GM18909 (cell line): ENCODE measurements around the gene MED15.
"Not testable (repeated sequence)": the region's sequence is repeated elsewhere in the genome, so short reads cannot be mapped to it uniquely, and the experiment has no call there.

Experiments used
- ATAC-seq: cut with Tn5 transposase; IDR thresholded peaks from one replicate; pipeline ENCODE4 v1.9.1; 2021; ENCODE audit warnings: mild to moderate bottlenecking; ENCODE audit not compliant: unreplicated experiment, poor library complexity

The MED15 gene

DNA sequence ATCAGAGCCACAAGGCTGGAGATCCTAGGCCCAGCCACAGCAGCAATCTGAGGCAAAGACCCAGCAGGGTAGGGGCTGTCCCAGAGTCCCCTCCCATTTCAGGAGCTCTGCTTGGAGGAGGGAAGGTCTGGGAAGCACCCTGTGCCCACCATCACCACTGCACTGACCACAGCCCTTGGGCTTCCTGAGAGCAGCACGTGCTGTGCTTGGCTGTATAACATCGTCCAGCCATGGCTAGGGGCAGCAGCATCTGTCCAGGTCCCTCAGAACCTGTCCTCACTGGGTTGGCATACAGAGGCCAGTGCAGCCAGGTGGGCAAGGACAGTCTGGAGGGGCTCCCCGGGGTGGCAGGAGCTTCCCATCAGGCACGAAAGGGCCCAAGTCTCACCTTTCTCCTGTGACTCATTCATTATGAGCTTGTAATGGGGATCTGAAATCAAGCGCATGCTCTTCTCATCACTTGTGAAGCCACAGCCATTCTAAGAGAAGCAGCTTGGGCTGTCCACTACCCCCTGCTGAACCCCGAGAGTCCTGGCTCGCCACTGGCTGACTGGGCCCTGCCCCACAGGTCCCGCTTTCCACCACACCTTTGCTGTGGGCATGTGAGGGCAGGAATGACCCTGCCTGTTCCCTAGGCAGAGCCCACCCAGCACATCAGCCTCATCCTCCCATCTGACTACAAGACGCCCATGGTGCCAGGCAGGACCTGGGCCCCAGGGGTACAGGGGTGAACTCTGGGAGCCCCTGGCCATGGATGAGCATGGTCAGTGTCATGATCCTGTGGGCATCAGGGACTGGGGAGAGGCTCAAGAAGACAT, 83.3 kb downstream of the MED15 start:
- no peak for ATAC-seq

DNA sequence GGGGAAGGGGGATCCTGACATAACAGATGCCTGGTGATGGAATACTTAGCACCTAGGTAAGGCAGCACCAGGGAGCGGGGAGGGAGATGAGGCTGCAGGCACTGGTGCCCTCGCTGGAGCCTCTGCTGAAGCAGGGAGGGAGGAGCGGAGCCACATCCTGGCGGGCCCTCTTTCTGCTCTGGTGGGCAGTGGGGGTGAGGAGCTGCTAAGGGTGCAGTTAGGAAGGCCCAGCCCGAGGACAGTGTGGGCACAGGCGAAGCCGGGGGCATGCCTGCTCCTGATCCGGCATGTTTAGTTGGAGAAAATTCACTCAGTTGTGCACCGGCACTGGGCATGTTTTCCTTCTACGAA, 83.9 kb downstream of the MED15 start:
- no peak for ATAC-seq

DNA sequence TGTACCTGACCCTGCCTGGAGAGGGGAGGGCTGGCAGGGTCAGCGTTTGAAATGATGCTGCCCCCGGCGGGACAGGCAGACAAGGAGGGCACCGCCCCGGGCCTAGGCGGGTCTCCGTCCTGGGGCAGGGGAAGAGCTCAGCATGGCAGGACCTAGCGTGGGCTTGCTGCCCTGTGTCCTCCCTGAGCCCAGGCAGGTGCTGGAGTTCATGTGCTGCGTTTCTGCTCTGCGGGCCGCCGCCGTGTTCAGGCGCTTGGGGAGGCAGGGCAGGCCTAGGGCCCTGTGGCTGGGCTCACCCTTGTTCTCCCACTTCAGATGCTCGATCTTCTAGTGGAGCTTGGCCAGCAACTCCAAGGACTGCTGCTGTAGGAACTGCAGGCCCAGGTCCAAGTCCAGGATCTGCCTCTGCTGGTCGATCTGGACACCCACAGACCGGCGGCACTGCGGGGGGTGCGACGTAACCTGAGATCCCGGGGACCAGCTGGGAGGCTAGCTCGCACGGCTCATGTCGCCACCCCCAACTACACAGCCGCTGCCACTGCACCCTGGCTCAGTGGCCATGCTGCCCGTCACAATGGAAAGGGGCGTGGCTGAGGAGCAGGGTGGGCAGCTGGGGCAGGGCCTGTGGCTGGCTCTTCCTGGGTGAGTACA, 84.4 kb downstream of the MED15 start:
- ATAC-seq: no peak

DNA sequence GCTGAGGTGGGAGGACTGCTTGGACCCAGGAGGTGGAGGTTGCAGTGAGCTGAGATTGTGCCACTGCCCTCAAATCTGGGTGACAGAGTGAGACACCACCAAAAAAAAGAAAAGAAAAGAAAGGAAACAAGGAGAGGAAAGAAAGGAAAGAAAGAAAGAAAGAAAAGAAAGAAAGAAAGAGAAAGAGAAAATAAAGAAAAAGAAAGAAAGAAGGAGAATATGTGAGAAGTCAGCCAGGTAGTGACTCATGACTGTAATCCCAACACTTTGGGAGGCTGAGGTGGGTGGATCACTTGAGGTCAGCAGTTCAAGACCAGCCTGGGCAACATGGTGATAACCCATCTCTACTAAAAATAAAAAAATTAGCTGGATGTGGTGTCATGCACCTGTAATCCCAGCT, 86.6 kb downstream of the MED15 start:
- ATAC-seq: not testable (repeated sequence)

DNA sequence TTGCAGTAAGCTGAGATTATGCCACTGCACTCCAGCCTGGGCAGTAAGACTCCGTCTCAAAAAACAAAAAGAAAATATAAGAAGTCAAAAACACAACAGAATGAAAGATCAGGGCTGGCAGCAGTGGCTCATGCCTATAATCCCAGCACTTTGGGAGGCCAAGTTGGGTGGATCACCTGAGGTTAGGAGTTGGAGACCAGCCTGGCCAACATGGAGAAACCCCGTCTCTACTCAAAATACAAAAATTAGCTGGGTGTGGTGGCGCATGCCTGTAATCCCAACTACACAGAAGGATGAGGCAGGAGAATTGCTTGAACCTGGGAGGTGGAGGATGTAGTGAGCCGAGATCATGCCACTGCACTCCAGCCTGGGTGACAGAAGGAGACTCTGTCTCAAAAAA, 87.1 kb downstream of the MED15 start:
- ATAC-seq: not testable (repeated sequence)

DNA sequence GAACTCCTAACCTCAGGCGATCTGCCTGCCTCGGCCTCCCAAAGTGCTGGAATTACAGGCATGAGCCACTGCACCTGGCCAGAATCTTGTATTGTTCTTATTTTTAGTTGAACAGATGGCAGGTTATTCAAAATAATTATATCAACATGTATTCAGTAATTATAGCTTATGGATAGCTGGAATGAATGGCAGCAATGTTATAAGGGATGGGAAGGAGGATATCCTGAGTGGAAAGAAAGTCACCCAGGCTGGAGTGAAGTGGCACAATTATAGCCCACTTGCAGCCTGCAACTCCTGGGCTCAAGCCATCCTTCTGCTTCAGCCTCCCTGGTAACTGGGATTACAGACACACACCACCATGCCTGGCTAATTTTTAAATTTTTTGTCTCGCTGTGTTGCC, 88.1 kb downstream of the MED15 start:
- no peak for ATAC-seq

DNA sequence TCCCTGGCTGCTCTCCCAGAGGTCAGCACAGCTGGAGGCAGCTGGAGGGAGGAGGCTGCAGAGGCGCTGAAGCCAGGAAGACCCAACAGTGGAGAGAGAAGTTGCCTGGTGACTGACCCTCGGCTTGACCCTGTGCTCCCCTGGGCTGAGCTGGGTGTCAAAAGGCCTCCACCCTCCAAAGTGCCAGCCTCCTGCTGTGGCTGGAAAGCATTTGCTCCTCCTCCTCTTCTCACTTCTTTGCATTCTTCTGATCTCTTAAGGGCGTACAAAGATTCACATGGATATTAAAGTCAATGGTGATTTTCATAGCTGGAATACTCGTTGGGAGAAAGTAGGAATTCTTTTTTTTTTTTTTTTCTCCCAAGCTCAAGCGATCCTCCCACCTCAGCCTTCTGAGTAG, 91.7 kb downstream of the MED15 start:
- no peak for ATAC-seq

DNA sequence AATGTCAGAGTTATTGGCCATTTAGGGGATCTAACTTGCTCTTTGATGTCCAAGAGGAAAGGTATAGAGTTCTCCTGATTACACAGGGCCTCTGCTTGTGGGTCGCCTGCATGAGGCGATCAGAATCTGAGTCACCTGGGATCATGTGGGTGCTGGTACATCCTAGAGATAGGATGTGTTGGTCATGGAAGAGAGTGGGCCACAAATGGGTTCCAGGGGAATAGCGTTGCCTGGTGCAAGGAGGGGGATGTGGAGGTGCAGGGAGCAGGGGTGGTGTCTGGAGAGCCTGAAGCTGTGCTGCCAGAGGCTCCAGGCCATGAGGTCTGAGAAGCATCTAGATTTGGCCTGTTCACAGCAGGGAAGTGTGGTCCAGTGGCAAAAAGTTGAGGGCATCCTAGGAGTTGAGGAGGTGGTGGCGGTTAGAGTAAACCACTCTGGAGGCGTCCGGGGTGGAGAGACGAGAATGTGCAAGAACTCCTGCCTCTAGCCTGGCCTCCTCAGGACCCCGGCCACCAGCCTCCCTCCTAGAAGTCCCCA, 92.8 kb downstream of the MED15 start:
- ATAC-seq: no peak

DNA sequence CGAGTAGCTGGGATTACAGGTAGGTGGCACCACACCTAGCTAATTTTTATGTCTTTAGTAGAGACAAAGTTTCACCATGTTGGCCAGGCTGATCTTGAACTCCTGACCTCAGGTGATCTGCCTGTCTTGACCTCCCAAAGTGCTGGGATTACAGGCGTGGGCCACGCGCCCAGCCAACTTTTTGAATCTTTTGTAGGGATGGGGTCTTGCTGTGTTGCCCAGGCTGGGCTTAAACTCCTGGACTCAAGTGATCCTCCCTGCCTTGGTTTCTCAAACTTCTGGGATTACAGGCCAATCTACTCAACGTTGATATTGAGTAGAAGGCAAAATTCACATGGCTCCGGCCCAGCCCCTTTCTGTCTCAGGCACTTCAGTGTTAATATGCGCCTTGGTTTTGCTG, 93.9 kb downstream of the MED15 start:
- ATAC-seq: no peak

DNA sequence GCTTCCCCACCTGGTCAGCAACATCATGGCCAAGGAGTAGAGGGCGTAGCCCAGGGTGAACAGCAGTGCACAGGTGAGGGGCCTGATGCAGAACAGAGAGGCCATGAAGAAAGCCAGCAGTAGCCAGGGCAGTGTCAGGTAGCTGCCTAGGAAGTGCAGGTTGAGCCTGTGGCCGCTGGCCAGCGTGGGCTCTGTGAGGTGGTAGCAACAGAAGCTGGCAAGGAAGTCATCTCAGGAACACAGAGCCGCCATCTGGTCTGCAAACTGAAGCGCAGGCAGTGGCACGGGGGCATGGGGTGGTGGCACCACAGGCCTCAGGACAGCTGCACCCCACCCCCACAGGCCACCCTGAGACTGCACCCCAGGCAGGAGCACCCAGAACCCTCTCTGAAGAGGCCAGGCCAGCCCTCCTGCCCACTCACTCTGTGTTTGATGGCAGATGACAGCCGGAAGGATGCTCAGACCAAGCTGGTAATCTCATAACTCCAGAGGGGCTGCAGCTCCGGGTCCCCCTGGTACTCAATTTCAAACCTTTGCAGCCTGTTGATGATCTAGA, 95.3 kb downstream of the MED15 start:
- ATAC-seq: no peak

DNA sequence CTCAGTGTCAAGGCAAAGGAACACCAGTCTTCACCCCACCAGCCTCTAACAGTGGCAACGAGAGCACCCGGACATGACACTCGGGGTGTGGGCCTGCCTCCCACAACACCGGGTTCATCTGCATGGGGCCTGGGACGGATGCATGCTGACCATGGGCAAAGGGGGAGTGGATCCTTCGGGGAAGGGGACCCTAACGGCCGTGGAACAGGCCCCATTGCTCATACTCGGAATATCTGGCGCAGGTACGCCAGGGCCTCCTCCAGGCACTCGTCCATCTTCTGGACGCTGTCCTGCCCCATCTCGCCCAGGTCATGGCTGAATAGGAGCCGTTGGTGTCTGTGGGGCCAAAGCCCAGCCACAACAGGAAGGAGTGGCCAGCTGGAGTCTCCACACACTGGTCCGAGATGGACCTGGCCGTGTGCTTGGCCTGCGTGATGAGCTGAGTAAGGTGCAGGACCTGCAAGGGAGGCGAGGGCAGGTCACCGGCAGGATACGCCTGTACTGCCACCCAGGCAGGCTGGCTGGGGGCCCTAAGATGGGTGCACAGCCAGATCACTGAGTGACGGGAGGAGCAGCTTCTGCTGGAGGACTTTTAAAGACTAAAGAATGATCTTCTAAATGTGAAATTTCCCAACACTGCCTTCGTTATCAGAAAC, 96.8 kb downstream of the MED15 start:
- no peak for ATAC-seq

DNA sequence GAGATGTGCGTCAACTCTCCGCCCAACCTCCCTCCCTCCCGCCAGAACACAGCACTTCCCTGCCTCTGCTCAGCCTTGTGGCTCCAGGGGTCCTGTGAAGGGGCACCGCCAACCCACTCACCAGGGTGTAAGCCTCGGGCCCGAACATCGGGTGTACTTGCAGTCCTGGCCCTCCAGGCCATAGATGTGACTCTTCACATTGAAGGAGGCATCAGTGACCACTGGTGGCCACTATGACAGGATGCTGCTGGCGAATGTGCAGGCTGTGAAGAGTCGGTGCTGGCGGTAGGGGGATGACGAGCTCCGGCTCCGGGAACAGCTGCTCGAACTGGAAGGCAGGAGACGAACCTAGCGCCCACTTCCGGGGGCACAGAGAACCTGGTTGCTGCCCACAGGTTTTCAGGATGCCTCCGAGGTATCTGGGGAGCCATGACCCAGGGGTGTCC, 97.4 kb downstream of the MED15 start:
- no peak for ATAC-seq

DNA sequence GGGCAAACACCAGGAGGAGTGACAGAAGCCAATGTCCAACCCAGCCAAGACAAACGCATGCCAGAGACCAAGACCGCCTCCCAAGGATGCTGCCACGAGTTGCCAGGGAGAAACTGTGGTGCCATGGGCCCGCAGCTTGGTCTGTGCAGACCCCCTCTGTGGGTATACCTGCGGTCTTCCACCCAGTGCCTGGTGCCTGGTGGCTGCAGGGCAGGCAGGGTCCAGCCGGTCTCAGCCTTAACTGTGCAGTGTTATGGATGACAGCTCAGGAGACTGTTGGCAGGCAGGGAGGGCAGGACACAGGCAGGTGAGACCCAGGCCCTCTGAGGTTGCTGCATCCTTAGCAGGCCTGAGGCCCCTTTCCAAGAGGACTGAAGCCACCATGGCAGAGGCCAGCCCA, 97.9 kb downstream of the MED15 start:
- no peak for ATAC-seq

DNA sequence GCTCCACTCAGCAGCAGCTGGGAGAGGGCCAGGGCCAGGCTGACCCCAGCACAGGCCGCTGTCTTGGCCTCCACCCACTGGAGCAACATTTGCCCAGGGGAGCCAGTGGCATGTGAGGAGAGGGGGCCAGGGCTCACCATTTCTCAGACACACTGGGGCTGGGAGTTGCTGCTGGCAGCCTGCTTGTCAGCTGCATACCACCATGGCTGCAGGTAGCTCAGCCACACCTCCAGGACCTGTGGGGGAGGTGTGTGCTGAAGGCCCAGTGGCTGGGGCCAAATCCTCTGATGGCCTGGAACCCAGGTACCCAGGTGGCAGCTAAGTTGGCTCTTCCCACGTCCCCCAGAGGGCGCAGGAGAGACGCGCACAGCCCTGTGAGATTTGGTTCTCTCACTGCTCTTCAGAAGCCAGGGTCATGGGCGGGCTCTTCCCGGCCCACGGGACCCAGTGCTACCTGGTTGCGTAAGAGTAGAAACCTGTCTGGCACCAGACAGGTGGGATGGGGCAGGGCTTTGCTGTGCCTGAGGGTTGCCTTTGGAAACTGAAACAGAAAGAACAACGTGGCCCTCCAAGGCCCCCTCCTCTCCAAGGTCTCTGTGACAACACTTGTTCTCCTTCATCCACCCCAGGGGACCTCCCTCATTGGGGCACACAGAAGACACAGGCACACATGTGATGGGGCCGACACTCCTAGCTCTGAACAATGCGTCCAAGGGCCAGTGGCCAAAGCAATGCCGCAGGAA, 98.8 kb downstream of the MED15 start:
- no peak for ATAC-seq

DNA sequence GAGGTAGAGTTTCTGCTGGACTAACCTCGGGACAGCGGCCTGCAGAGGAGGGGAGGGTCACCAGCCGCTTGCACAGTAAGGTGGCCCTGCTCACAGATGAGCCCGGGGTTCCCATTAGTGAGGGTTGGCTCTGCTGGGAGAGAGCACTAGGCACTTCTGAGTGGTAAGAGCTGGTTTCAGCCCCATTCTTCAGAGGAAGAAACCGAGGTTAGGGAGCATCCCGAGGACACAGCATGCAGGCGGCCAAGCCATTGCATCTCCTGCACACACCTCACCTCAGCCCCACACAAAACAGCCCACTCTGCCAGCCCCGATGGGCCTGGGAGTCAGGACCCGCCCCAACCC, 99.3 kb downstream of the MED15 start:
- ATAC-seq: no peak

DNA sequence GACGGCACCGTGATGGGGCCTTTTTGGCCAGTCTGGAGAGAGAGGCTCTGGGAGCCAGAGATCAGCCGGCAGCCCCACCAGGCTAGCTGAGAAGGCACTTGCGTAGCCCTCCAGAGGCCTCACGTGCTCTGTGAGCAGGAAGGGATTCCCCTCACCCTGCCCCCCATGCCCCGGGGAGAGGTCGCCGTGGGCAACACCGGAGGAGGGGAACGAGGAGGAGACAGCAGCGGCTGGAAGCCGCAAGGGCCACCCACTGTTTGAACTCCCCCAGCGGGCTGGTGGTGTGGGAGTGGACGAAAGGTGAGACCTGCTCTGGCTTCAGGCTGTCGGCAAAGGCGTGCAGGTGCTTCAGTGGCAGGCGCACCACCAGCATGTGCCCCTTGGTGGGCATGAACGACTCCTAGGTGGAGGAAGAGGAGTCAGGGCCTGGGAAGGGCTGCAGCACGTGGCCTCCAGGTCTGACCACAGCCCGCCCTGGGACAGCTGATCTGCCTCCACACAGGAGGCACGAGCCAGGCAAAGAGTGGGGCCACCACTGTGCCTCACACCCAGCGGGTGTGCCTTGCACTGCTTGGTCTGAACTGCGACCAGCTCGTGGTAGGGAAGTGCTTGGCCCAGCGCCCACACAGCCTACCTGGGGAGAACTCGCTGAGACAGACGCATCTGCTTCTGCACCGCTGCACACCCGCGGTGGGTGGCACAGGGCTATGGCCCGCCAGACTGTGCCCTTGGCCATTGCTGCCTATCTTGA, 99.9 kb downstream of the MED15 start:
- ATAC-seq: no peak

DNA sequence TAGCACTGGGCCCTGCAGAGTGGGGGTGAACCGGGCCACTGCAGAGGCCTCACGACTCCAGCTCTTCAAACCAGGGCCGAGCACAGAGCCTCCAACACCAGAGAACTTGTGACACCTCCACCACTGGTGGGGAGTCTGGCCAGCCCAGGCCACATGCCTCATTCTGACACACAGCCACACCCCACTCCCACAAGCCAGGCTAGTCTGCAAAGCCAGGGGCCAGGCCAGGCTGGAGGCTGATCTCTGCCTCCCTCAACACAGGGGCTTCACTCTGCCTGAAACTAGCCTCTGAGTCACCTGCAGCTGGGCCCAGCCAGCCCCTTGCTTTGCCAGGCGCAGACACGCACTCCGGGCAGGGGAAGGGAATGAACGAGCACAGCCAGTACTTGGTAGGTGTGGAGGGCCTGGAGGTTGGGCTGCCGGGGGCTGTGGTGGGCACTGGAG, 102.9 kb downstream of the MED15 start:
- no peak for ATAC-seq

DNA sequence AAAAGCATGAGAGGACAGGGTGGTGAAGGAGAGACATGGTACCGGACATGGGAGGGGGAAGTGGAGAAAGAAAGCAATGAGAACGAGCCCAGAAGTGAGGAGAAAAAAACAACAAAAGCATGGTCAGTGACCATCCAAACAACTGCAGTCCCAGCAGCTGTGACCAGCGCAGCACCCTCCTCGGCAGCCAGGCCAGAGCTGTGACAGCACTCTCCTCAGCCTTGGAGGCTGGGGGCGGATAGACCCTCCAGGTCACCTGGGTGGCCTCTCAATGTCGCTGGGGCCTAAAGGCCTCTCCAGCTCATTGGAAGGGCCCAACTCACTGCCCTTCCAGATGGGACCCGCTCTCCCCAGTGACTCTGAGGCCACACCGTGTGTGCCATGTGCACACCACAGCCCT, 103.3 kb downstream of the MED15 start:
- no peak for ATAC-seq

DNA sequence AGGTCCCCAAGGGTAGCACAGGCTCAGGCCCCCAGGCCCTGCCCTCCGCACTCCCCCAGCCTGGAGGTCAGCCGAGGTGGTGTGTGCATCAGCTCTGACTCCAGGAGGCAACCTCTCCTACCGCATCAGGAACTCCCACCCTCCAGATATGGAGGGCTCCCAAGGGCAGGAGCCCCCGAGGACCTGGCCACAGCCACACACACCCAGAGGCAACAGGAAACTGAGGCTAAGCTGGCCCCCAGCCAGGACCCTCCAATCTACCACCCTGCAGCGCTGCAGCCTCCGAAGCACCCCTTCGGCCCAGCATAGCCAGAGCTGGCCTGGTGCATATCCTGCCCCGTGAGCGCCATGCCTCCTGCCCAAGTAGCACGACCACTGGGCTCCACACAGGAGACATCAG, 104.0 kb downstream of the MED15 start:
- ATAC-seq: no peak

DNA sequence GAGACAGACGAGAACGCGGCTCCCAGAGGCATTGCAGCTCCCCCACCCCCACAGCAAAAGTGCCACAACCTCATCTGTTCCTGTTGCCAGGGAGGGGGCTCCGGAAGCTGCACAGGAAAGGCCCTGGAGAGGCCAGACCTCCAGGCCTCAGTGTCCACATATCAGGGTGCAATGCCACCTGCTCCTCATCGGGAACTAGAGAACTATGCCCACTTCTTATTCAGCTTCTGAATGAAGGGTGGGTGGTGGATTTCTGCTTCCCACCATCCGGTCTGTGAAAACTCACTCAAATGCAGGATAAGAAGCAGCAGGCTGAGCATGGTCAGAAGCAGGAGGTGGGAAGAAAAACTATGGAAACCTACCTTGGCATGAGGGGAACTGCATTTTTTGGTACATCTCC, 105.9 kb downstream of the MED15 start:
- no peak for ATAC-seq
